Endothelial cell (in vitro differentiated cells): ENCODE measurements around the gene MFAP5. TPM values are rescaled to one million over a fixed set of nuclear protein-coding genes. Genes with fewer than 3 reads are reported as not detected.

Experiments used
- DNase-seq: peaks from one replicate; pipeline ENCODE4 v3.0.0; 2021; ENCODE audit warnings: low spot score
- H3K27ac Mint-ChIP-seq: one replicate; pipeline ENCODE4 v1.8.0; 2021; ENCODE audit warnings: mixed read lengths, inconsistent platforms; ENCODE audit not compliant: unreplicated experiment
- H3K27me3 Mint-ChIP-seq: one replicate; pipeline ENCODE4 v1.8.0; 2021; ENCODE audit warnings: mild to moderate bottlenecking, moderate library complexity, mixed read lengths, inconsistent platforms; ENCODE audit not compliant: unreplicated experiment
- H3K36me3 Mint-ChIP-seq: one replicate; pipeline ENCODE4 v1.8.0; 2021; ENCODE audit warnings: mild to moderate bottlenecking, low read depth, mixed read lengths, inconsistent platforms; ENCODE audit not compliant: unreplicated experiment
- H3K4me1 Mint-ChIP-seq: one replicate; pipeline ENCODE4 v1.8.0; 2021; ENCODE audit warnings: mild to moderate bottlenecking, mixed read lengths, inconsistent platforms; ENCODE audit not compliant: unreplicated experiment
- H3K4me3 Mint-ChIP-seq: one replicate; pipeline ENCODE4 v1.8.0; 2021; ENCODE audit warnings: mild to moderate bottlenecking, mixed read lengths, inconsistent platforms; ENCODE audit not compliant: unreplicated experiment
- H3K9me3 Mint-ChIP-seq: one replicate; pipeline ENCODE4 v1.8.0; 2021; ENCODE audit warnings: mixed read lengths, inconsistent platforms; ENCODE audit not compliant: unreplicated experiment
- CTCF ChIP-seq: fragments of 200-600 bp; sonication (generic); IDR thresholded peaks from one replicate; pipeline ENCODE4 v1.5.0; 2021; ENCODE audit warnings: antibody characterized with exemption; ENCODE audit not compliant: unreplicated experiment
- total RNA-seq: library from RNA; stranded (reverse); fragmentation: NEBNext Ultra II Directional; extraction: Animal tissue kit (Norgen Biotek cat#: 25700); gene quantifications from one replicate; pipeline ENCODE4 v1.2.1, GENCODE V29; 2021; ENCODE audit not compliant: unreplicated experiment

Gene MFAP5
- total RNA-seq, 1 donor from 2014 or later: 0.31 TPM

- Mint-ChIP-seq H3K4me3 (no peak overlapping the region), H3K27ac (peak overlapping the region; percentile 88), H3K36me3 (no peaks in the 10 kb centered on the region), H3K4me1 (peaks cover 33% of the 10 kb centered on the region), H3K9me3 (no peaks in the 10 kb centered on the region), H3K27me3 (peaks cover 6% of the 10 kb centered on the region)
- DNase-seq: no peak
- no peak for TF ChIP-seq CTCF
Observed at GRCh38 chr12:8676651-8677050, 14.0 kb upstream of the MFAP5 start.

- DNase-seq: no peak
- peak overlapping the region; percentile 96 for H3K27ac Mint-ChIP-seq
- peaks cover 6% of the 10 kb centered on the region for H3K27me3 Mint-ChIP-seq
- no peaks in the 10 kb centered on the region for H3K9me3 Mint-ChIP-seq
- H3K4me3 Mint-ChIP-seq: no peak overlapping the region
- TF ChIP-seq CTCF: no peak
- H3K36me3 Mint-ChIP-seq: no peaks in the 10 kb centered on the region
- peaks cover 25% of the 10 kb centered on the region for H3K4me1 Mint-ChIP-seq
Observed at GRCh38 chr12:8675591-8676036, 13.0 kb upstream of the MFAP5 start.

- peaks cover 8% of the 10 kb centered on the region for H3K27me3 Mint-ChIP-seq
- no peak for DNase-seq
- no peak for TF ChIP-seq CTCF
Observed at GRCh38 chr12:8672381-8672780, 9.8 kb upstream of the MFAP5 start.

GRCh38 chr12:8668441-8668840, 5.8 kb upstream of the MFAP5 start:
- DNase-seq: no peak
- Mint-ChIP-seq H3K27ac (no peak overlapping the region), H3K9me3 (no peaks in the 10 kb centered on the region), H3K4me1 (peaks cover 11% of the 10 kb centered on the region), H3K4me3 (no peak overlapping the region), H3K36me3 (peaks cover 4% of the 10 kb centered on the region), H3K27me3 (peaks cover 4% of the 10 kb centered on the region)
- no peak for TF ChIP-seq CTCF

More at GRCh38 chr12:8672381-8672780, 9.8 kb upstream of the MFAP5 start:
- no peak overlapping the region for H3K27ac Mint-ChIP-seq
- H3K4me3 Mint-ChIP-seq: no peak overlapping the region
- H3K36me3 Mint-ChIP-seq: peaks cover 4% of the 10 kb centered on the region
- peaks cover 21% of the 10 kb centered on the region for H3K4me1 Mint-ChIP-seq
- H3K9me3 Mint-ChIP-seq: no peaks in the 10 kb centered on the region

- Mint-ChIP-seq H3K27ac (no peak overlapping the region), H3K4me3 (no peak overlapping the region), H3K4me1 (peaks cover 11% of the 10 kb centered on the region), H3K9me3 (no peaks in the 10 kb centered on the region), H3K36me3 (peaks cover 4% of the 10 kb centered on the region), H3K27me3 (peaks cover 4% of the 10 kb centered on the region)
- no peak for TF ChIP-seq CTCF
- no peak for DNase-seq
Observed at GRCh38 chr12:8667270-8667669, 4.6 kb upstream of the MFAP5 start.
